ENCODE data around the gene BAHD1.

The BAHD1 gene

GRCh38 chr15:40421246-40422157 is 19.3 kb upstream of the BAHD1 start:
- in situ Hi-C loops (cut with MboI; ENCODE audit: low sequenced_read_pairs) = no loop called here

GRCh38 chr15:40424483-40425115 is 16.2 kb upstream of the BAHD1 start:
- in situ Hi-C loops (cut with MboI; ENCODE audit: low sequenced_read_pairs) = no loop called here

- in situ Hi-C loops (cut with MboI; ENCODE audit: low sequenced_read_pairs) = no loop called here
Observed at GRCh38 chr15:40425681-40426080, 15.1 kb upstream of the BAHD1 start.

GRCh38 chr15:40427188-40427587 is 13.6 kb upstream of the BAHD1 start:
- in situ Hi-C loops (cut with MboI; ENCODE audit: low sequenced_read_pairs) = no loop called here

GRCh38 chr15:40428185-40428584 is 12.6 kb upstream of the BAHD1 start:
- in situ Hi-C loops (cut with MboI; ENCODE audit: low sequenced_read_pairs) = no loop called here

GRCh38 chr15:40429068-40429710 is 11.6 kb upstream of the BAHD1 start:
- in situ Hi-C loops (cut with MboI; ENCODE audit: low sequenced_read_pairs) = no loop called here

GRCh38 chr15:40430271-40430805 is 10.4 kb upstream of the BAHD1 start:
- in situ Hi-C loops (cut with MboI; ENCODE audit: low sequenced_read_pairs) = no loop called here

- in situ Hi-C loops (cut with MboI; ENCODE audit: low sequenced_read_pairs) = no loop called here
Observed at GRCh38 chr15:40435023-40435709, 5.6 kb upstream of the BAHD1 start.

- in situ Hi-C loops (cut with MboI; ENCODE audit: low sequenced_read_pairs) = no loop called here
Observed at GRCh38 chr15:40435710-40436089, 5.1 kb upstream of the BAHD1 start.

GRCh38 chr15:40436116-40436891 is 4.4 kb upstream of the BAHD1 start:
- in situ Hi-C loops (cut with MboI; ENCODE audit: low sequenced_read_pairs) = no loop called here

GRCh38 chr15:40436892-40437751 is 3.6 kb upstream of the BAHD1 start:
- in situ Hi-C loops (cut with MboI; ENCODE audit: low sequenced_read_pairs) = no loop called here

- in situ Hi-C loops (cut with MboI; ENCODE audit: low sequenced_read_pairs) = no loop called here
Observed at GRCh38 chr15:40437752-40438687, 2.7 kb upstream of the BAHD1 start.

GRCh38 chr15:40438712-40439111 is 2.0 kb upstream of the BAHD1 start:
- in situ Hi-C loops (cut with MboI; ENCODE audit: low sequenced_read_pairs) = no loop called here

GRCh38 chr15:40439461-40439959 is 1.2 kb upstream of the BAHD1 start:
- in situ Hi-C loops (cut with MboI; ENCODE audit: low sequenced_read_pairs) = no loop called here

GRCh38 chr15:40439960-40440742 is 602 bp upstream of the BAHD1 start:
- in situ Hi-C loops (cut with MboI; ENCODE audit: low sequenced_read_pairs) = no loop called here

- in situ Hi-C loops (cut with MboI; ENCODE audit: low sequenced_read_pairs) = no loop called here
Observed at GRCh38 chr15:40441565-40442531, 1.1 kb downstream of the BAHD1 start.
